Ectodermal cell (in vitro differentiated cells): ENCODE measurements around the gene LRP1.

ENCODE experiments used
- H3K27ac ChIP-seq: 2 replicates; pipeline ENCODE4 v1.7.0; 2013; ENCODE audit warnings: mild to moderate bottlenecking, low read depth, low read length; ENCODE audit not compliant: insufficient read depth, poor library complexity, severe bottlenecking
- H3K27me3 ChIP-seq: 2 replicates; pipeline ENCODE4 v1.7.0; 2013; ENCODE audit warnings: mild to moderate bottlenecking, low read length; ENCODE audit not compliant: insufficient read depth, control insufficient read depth, poor library complexity, severe bottlenecking
- H3K36me3 ChIP-seq: one replicate; pipeline ENCODE4 v1.7.0; 2013; ENCODE audit warnings: low read length; ENCODE audit not compliant: control insufficient read depth, insufficient read depth
- H3K4me1 ChIP-seq: one replicate; pipeline ENCODE4 v1.7.0; 2013; ENCODE audit warnings: low read length; ENCODE audit not compliant: control insufficient read depth, insufficient read depth
- H3K4me3 ChIP-seq: 2 replicates; pipeline ENCODE4 v1.7.0; 2013; ENCODE audit warnings: low read depth, low read length, control low read depth; ENCODE audit not compliant: insufficient read depth
- H3K9me3 ChIP-seq: 2 replicates; pipeline ENCODE4 v1.7.0; 2013; ENCODE audit warnings: mild to moderate bottlenecking, low read length, moderate library complexity; ENCODE audit not compliant: control insufficient read depth
- WGBS, 2 experiments: methylation state at CpG; one replicate each; pipeline ENCODE4 v1.1.7; 2013; ENCODE audit warnings: missing lambda C conversion rate in 2 of 2; 5-methylcytosine and 5-hydroxymethylcytosine counted together

Gene LRP1

DNA sequence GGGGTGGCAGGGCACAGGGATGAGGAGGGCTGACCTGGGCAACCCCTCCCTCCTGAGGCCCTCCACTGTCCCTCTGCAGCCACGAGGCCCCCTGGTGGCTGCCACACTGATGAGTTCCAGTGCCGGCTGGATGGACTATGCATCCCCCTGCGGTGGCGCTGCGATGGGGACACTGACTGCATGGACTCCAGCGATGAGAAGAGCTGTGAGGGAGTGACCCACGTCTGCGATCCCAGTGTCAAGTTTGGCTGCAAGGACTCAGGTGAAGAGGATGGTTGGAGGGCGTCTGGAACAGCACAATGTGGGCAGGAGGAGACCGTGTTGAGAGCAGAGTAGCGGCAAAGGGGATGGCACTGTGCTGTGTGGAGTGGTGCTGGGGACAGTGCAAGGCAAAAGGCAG is 44.8 kb downstream of the LRP1 start:
- WGBS, 2 experiments, result 81% methylated on average over 11 of the region's 11 CpGs
- Histone ChIP-seq H3K27ac (no peak overlapping the region), H3K36me3 (peaks cover 39% of the 10 kb centered on the region), H3K4me3 (no peak overlapping the region), H3K9me3 (no peaks in the 10 kb centered on the region), H3K27me3 (no peaks in the 10 kb centered on the region), H3K4me1 (no peaks in the 10 kb centered on the region)

DNA sequence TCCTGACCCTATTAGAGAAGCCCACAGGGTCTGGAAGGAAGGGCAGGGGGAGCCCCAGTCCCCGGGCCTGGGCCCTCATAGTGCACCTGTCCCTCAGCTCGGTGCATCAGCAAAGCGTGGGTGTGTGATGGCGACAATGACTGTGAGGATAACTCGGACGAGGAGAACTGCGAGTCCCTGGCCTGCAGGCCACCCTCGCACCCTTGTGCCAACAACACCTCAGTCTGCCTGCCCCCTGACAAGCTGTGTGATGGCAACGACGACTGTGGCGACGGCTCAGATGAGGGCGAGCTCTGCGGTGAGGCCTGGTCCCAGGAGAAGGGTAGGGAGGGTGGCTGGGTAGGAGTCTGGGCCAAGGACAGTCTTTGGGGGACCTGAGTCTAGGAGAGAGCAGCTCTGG is 45.4 kb downstream of the LRP1 start:
- Histone ChIP-seq H3K4me3 (no peak overlapping the region), H3K27me3 (no peaks in the 10 kb centered on the region), H3K36me3 (peaks cover 39% of the 10 kb centered on the region), H3K9me3 (no peaks in the 10 kb centered on the region), H3K27ac (no peak overlapping the region), H3K4me1 (no peaks in the 10 kb centered on the region)
- 96 to 97% methylated on average over 14 of the region's 14 CpGs for WGBS, 2 experiments

GRCh38 chr12:57175428-57176138 is 47.3 kb downstream of the LRP1 start:
- Histone ChIP-seq H3K4me1 (no peaks in the 10 kb centered on the region), H3K9me3 (no peaks in the 10 kb centered on the region), H3K36me3 (peaks cover 52% of the 10 kb centered on the region), H3K27ac (no peak overlapping the region), H3K27me3 (no peaks in the 10 kb centered on the region), H3K4me3 (no peak overlapping the region)
- 78 to 79% methylated on average over 29 of the region's 29 CpGs for WGBS, 2 experiments

- no peak overlapping the region for H3K27ac ChIP-seq
- H3K36me3 ChIP-seq, result peaks cover 54% of the 10 kb centered on the region
- no peaks in the 10 kb centered on the region for H3K27me3 ChIP-seq
- H3K4me1 ChIP-seq, result no peaks in the 10 kb centered on the region
- H3K9me3 ChIP-seq, result no peaks in the 10 kb centered on the region
- 93% methylated on average over 9 of the region's 9 CpGs for WGBS, 2 experiments
- H3K4me3 ChIP-seq, result no peak overlapping the region
These were observed 47.8 kb downstream of the LRP1 start for GRCh38 chr12:57176139-57176477.

DNA sequence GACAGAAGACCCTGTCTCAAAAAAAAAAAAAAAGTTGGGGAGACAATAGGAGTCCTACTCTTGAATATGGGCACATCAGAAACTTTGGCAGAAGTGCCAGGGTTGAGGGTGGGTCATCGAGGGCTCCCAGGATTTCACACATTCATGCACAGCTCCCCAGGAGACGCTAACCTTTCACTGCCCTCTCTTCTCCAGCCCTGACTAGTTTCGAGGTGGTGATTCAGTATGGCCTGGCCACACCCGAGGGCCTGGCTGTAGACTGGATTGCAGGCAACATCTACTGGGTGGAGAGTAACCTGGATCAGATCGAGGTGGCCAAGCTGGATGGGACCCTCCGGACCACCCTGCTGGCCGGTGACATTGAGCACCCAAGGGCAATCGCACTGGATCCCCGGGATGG is 48.6 kb downstream of the LRP1 start:
- Histone ChIP-seq H3K36me3 (peaks cover 53% of the 10 kb centered on the region), H3K4me1 (no peaks in the 10 kb centered on the region), H3K9me3 (no peaks in the 10 kb centered on the region), H3K27ac (no peak overlapping the region), H3K27me3 (no peaks in the 10 kb centered on the region), H3K4me3 (no peak overlapping the region)
- 94 to 95% methylated on average over 9 of the region's 9 CpGs for WGBS, 2 experiments

- Histone ChIP-seq H3K4me1 (no peaks in the 10 kb centered on the region), H3K9me3 (no peaks in the 10 kb centered on the region), H3K36me3 (peaks cover 53% of the 10 kb centered on the region), H3K27me3 (no peaks in the 10 kb centered on the region), H3K27ac (no peak overlapping the region), H3K4me3 (no peak overlapping the region)
- WGBS, 2 experiments, result 96 to 98% methylated on average over 16 of the region's 16 CpGs
These were observed 49.1 kb downstream of the LRP1 start for GRCh38 chr12:57177354-57177753.

DNA sequence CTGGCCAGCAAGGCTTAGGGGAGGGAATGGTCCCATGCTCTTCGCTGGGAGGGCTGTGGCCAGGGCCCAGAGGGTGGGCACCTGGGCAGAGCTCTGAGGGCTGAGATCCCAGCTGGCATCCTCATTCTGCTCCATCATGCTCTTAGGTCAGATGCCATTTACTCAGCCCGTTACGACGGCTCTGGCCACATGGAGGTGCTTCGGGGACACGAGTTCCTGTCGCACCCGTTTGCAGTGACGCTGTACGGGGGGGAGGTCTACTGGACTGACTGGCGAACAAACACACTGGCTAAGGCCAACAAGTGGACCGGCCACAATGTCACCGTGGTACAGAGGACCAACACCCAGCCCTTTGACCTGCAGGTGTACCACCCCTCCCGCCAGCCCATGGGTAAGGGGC is 49.9 kb downstream of the LRP1 start:
- 95 to 96% methylated on average over 14 of the region's 14 CpGs for WGBS, 2 experiments
- Histone ChIP-seq H3K4me3 (no peak overlapping the region), H3K27me3 (no peaks in the 10 kb centered on the region), H3K27ac (no peak overlapping the region), H3K36me3 (peaks cover 54% of the 10 kb centered on the region), H3K4me1 (no peaks in the 10 kb centered on the region), H3K9me3 (no peaks in the 10 kb centered on the region)

- Histone ChIP-seq H3K36me3 (peaks cover 57% of the 10 kb centered on the region), H3K27me3 (no peaks in the 10 kb centered on the region), H3K4me3 (no peak overlapping the region), H3K27ac (no peak overlapping the region), H3K4me1 (no peaks in the 10 kb centered on the region), H3K9me3 (no peaks in the 10 kb centered on the region)
- 96% methylated on average over 27 of the region's 27 CpGs for WGBS, 2 experiments
These were observed 51.2 kb downstream of the LRP1 start for GRCh38 chr12:57179331-57180086.

GRCh38 chr12:57180321-57180989 is 52.2 kb downstream of the LRP1 start:
- H3K9me3 ChIP-seq, result no peaks in the 10 kb centered on the region
- no peak overlapping the region for H3K4me3 ChIP-seq
- peaks cover 67% of the 10 kb centered on the region for H3K36me3 ChIP-seq
- H3K27me3 ChIP-seq, result no peaks in the 10 kb centered on the region
- WGBS, 2 experiments, result 94% methylated on average over 20 of the region's 20 CpGs
- H3K4me1 ChIP-seq, result no peaks in the 10 kb centered on the region
- no peak overlapping the region for H3K27ac ChIP-seq

DNA sequence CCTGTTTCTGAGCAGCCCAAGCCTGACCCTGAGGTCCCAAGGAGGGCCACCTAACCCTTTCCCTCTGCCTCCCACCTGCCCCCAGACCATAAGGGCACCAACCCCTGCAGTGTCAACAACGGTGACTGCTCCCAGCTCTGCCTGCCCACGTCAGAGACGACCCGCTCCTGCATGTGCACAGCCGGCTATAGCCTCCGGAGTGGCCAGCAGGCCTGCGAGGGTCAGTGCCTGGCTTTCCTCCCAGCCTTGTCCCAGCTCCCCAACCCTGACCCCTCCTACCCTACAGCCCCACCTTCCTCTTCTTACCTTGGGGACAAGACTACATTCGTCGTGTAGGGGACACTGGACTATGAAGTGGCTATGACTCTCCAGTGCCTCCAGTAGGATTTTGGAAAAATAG is 52.8 kb downstream of the LRP1 start:
- no peaks in the 10 kb centered on the region for H3K9me3 ChIP-seq
- H3K27me3 ChIP-seq, result no peaks in the 10 kb centered on the region
- no peak overlapping the region for H3K27ac ChIP-seq
- WGBS, 2 experiments, result 91 to 94% methylated on average over 9 of the region's 9 CpGs
- peaks cover 71% of the 10 kb centered on the region for H3K36me3 ChIP-seq
- no peak overlapping the region for H3K4me3 ChIP-seq
- no peaks in the 10 kb centered on the region for H3K4me1 ChIP-seq
